HL-60 (cell line): ENCODE results near the gene SMARCA4.
"Not testable (repeated sequence)": the region's sequence is repeated elsewhere in the genome, so short reads cannot be mapped to it uniquely, and the experiment has no call there.

Experiments used
- DNase-seq, 2 experiments: peaks; one replicate each; pipeline ENCODE4 v3.0.0-alpha.2; 2010 to 2020; ENCODE audit warnings: low read depth in 1 of 2, low spot score in 1 of 2
- H3K27ac ChIP-seq: fragments of 250-450 bp; sonication (Bioruptor Pico); replicated peaks from 2 replicates; pipeline ENCODE4 v1.5.1; 2020; ENCODE audit warnings: mild to moderate bottlenecking, moderate library complexity
- H3K27me3 ChIP-seq: fragments of 250-450 bp; sonication (Bioruptor Pico); 2 replicates; pipeline ENCODE4 v1.5.1; 2021; ENCODE audit warnings: mild to moderate bottlenecking, moderate library complexity; ENCODE audit not compliant: insufficient read depth, poor library complexity, severe bottlenecking
- H3K4me3 ChIP-seq: replicated peaks from 2 replicates; pipeline ENCODE4 v1.5.1; 2011; ENCODE audit warnings: mild to moderate bottlenecking, control low read depth, low read length; ENCODE audit not compliant: insufficient read depth
- CTCF ChIP-seq: IDR thresholded peaks from one replicate; pipeline ENCODE4 v1.5.1; 2011; ENCODE audit warnings: low read length, control low read depth, inconsistent platforms; ENCODE audit not compliant: insufficient read depth
- GABPA ChIP-seq: IDR thresholded peaks from 2 replicates; pipeline ENCODE4 v1.6.1; 2012; ENCODE audit warnings: low read depth
- POLR2AphosphoS5 ChIP-seq: IDR thresholded peaks from 2 replicates; pipeline ENCODE4 v1.6.1; 2012; ENCODE audit warnings: low read depth
- SPI1 ChIP-seq: IDR thresholded peaks from 2 replicates; pipeline ENCODE4 v1.6.1; 2012; ENCODE audit warnings: low read depth, mild to moderate bottlenecking, borderline replicate concordance
- TF ChIP-seq, protein P1 (sequence below): IDR thresholded peaks from 2 replicates; pipeline ENCODE4 v1.6.1; 2012; ENCODE audit warnings: low read depth; ENCODE audit not compliant: insufficient replicate concordance

The SMARCA4 gene

DNA sequence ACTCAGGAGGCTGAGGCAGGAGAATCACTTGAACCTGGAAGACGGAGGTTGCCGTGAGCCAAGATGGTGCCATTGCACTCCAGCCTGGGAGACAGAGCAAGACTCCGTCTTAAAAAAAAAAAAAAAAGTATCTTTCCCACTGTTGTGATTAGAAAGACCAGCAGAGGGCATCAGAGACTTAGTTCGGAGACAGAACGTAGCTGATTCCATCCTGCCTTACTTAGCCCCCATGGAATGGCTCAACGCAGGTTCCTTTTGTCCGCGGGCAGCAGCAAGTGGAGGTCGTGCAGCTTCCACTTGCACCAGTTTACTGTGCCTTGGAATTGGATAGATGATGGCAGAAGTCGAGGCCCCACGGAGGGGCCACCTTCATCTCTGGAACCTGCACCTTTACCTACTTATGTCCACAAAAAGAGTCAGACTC, 24.2 kb upstream of the SMARCA4 start:
- TF ChIP-seq, protein P1, sequence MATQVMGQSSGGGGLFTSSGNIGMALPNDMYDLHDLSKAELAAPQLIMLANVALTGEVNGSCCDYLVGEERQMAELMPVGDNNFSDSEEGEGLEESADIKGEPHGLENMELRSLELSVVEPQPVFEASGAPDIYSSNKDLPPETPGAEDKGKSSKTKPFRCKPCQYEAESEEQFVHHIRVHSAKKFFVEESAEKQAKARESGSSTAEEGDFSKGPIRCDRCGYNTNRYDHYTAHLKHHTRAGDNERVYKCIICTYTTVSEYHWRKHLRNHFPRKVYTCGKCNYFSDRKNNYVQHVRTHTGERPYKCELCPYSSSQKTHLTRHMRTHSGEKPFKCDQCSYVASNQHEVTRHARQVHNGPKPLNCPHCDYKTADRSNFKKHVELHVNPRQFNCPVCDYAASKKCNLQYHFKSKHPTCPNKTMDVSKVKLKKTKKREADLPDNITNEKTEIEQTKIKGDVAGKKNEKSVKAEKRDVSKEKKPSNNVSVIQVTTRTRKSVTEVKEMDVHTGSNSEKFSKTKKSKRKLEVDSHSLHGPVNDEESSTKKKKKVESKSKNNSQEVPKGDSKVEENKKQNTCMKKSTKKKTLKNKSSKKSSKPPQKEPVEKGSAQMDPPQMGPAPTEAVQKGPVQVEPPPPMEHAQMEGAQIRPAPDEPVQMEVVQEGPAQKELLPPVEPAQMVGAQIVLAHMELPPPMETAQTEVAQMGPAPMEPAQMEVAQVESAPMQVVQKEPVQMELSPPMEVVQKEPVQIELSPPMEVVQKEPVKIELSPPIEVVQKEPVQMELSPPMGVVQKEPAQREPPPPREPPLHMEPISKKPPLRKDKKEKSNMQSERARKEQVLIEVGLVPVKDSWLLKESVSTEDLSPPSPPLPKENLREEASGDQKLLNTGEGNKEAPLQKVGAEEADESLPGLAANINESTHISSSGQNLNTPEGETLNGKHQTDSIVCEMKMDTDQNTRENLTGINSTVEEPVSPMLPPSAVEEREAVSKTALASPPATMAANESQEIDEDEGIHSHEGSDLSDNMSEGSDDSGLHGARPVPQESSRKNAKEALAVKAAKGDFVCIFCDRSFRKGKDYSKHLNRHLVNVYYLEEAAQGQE, result no peak
- TF ChIP-seq CTCF, result peak; percentile 21
- DNase-seq, result peak; percentile 50 to 62
- no peak overlapping the region for H3K27ac ChIP-seq
- no peak overlapping the region for H3K4me3 ChIP-seq
- H3K27me3 ChIP-seq, result no peaks in the 10 kb centered on the region

GRCh38 chr19:10941649-10942048, 19.2 kb upstream of the SMARCA4 start:
- not testable (repeated sequence) for H3K4me3 ChIP-seq, H3K27me3 ChIP-seq, H3K27ac ChIP-seq
- DNase-seq, result peak in 1 of 2 experiments; percentile 38

DNA sequence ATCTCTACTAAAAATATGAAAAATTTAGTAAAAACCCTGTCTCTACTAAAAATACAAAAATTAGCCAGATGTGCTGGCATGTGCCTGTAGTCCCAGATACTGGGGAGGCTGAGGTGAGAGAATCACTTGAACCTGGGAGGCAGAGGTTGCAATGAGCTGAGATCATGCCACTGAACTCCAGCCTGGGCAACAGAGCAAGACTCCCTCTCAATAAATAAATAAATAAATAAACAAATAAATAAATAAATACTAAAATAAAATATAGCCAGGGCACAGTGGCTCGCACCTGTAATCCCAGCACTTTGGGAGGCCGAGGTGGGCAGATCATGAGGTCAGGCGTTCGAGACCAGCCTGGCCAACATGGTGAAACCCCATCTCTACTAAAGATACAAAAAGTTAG, 17.4 kb upstream of the SMARCA4 start:
- not testable (repeated sequence) for DNase-seq, H3K4me3 ChIP-seq, H3K27me3 ChIP-seq, H3K27ac ChIP-seq

- no peak overlapping the region for H3K27ac ChIP-seq
- H3K27me3 ChIP-seq, result no peaks in the 10 kb centered on the region
- TF ChIP-seq POLR2AphosphoS5, result no peak
- no peak for TF ChIP-seq CTCF
- no peak for TF ChIP-seq GABPA
- TF ChIP-seq SPI1, result no peak
- TF ChIP-seq, protein P1, result no peak
- no peak for DNase-seq
- H3K4me3 ChIP-seq, result no peak overlapping the region
Observed at GRCh38 chr19:10945264-10945663, 15.6 kb upstream of the SMARCA4 start.

GRCh38 chr19:10946958-10947657, 13.7 kb upstream of the SMARCA4 start:
- H3K27me3 ChIP-seq, result no peaks in the 10 kb centered on the region
- H3K4me3 ChIP-seq, result no peak overlapping the region
- H3K27ac ChIP-seq, result no peak overlapping the region
- TF ChIP-seq, protein P1, result no peak
- TF ChIP-seq CTCF (no peak), SPI1 (no peak), POLR2AphosphoS5 (no peak), GABPA (no peak)
- no peak for DNase-seq
